ENCODE data around the gene CSHL1. TPM values are rescaled to one million over a fixed set of nuclear protein-coding genes. Genes with fewer than 3 reads are reported as not detected.
A peak's percentile ranks its signal among the peaks of the same experiment; 100 is the strongest.

The CSHL1 gene
- total RNA-seq, 1 experiment from 2014 or later: not detected

- H3K27me3 ChIP-seq (ENCODE audit: control insufficient read depth, insufficient read depth, low read length): no peaks in the 10 kb centered on the region
- DNase-seq: no peak
- no peak overlapping the region for H3K4me3 ChIP-seq (ENCODE audit: insufficient read depth, low read depth, low read length)
- H3K36me3 ChIP-seq (replicated peaks; ENCODE audit: control insufficient read depth, insufficient read depth, low read length): no peaks in the 10 kb centered on the region
Measured at GRCh38 chr17:63945784-63946439, 34.9 kb upstream of the CSHL1 start.

GRCh38 chr17:63944736-63945499 is 33.9 kb upstream of the CSHL1 start:
- no peak for DNase-seq
- no peaks in the 10 kb centered on the region for H3K27me3 ChIP-seq (ENCODE audit: control insufficient read depth, insufficient read depth, low read length)

GRCh38 chr17:63943745-63944144 is 32.7 kb upstream of the CSHL1 start:
- Histone ChIP-seq H3K4me3 (ENCODE audit: insufficient read depth, low read depth, low read length) (no peak overlapping the region), H3K27me3 (ENCODE audit: control insufficient read depth, insufficient read depth, low read length) (no peaks in the 10 kb centered on the region), H3K36me3 (replicated peaks; ENCODE audit: control insufficient read depth, insufficient read depth, low read length) (no peaks in the 10 kb centered on the region)
- DNase-seq: peak; percentile 81

More at GRCh38 chr17:63944736-63945499, 33.9 kb upstream of the CSHL1 start:
- no peak overlapping the region for H3K4me3 ChIP-seq (ENCODE audit: insufficient read depth, low read depth, low read length)
- H3K36me3 ChIP-seq (replicated peaks; ENCODE audit: control insufficient read depth, insufficient read depth, low read length): no peaks in the 10 kb centered on the region

DNA sequence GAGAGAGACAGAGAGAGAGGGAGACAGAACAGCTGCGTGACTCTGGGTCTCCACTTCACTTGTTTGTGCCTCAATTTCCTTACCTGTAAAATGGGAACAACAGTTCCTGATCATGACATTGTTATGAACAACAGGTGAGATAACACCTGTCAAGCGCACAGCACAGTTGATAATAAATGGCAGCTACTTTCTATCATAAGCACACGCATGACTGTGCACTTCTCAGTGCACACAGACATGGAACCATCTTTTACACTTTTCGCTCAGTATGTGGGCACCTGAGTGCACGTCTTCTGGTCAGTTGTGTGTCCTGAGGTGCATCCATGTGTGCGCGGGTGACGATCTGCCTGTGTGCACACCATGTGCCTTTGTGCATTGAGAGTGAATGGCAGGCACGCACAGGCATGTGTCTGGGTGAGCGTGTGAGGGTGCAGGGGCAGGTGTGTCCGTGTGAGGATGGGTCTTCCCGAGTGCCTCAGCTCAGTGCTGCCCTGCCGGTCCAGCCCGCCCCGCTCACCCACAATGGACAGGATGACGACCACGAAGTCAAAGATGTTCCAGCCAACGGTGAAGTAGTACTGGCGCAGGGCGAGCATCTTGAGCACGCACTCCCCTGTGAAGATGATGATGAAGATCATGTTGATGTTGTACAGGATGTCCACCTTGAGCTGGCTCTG is 31.4 kb upstream of the CSHL1 start:
- Histone ChIP-seq H3K27me3 (ENCODE audit: control insufficient read depth, insufficient read depth, low read length) (no peaks in the 10 kb centered on the region), H3K36me3 (replicated peaks; ENCODE audit: control insufficient read depth, insufficient read depth, low read length) (no peaks in the 10 kb centered on the region), H3K4me3 (ENCODE audit: insufficient read depth, low read depth, low read length) (no peak overlapping the region)
- no peak for DNase-seq

- no peak for DNase-seq
- H3K4me3 ChIP-seq (ENCODE audit: insufficient read depth, low read depth, low read length): no peak overlapping the region
- H3K27me3 ChIP-seq (ENCODE audit: control insufficient read depth, insufficient read depth, low read length): no peaks in the 10 kb centered on the region
- H3K36me3 ChIP-seq (replicated peaks; ENCODE audit: control insufficient read depth, insufficient read depth, low read length): no peaks in the 10 kb centered on the region
Measured at GRCh38 chr17:63941751-63942150, 30.7 kb upstream of the CSHL1 start.

- H3K36me3 ChIP-seq (replicated peaks; ENCODE audit: control insufficient read depth, insufficient read depth, low read length): no peaks in the 10 kb centered on the region
- DNase-seq: no peak
- H3K27me3 ChIP-seq (ENCODE audit: control insufficient read depth, insufficient read depth, low read length): no peaks in the 10 kb centered on the region
- no peak overlapping the region for H3K4me3 ChIP-seq (ENCODE audit: insufficient read depth, low read depth, low read length)
Measured at GRCh38 chr17:63941162-63941561, 30.1 kb upstream of the CSHL1 start.

DNA sequence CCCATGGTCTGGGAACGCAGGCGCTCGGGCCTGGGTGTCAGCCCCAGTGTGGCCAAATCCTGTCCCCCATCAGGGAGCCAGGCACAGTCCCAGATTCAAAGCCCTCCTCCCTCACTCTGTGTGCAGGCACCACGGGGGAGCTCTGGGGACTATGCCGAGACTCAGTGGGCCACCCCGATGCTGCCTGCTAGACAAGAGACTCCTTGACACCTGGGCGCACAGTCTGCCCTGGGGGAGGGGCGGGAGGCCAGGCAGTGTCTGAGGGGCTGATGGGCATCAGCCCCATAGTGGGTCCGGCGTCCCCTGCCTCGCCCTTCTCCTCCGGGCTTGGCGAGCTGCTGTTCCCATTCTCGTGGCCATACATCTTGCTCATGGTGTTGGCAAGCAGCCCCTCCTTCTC is 29.5 kb upstream of the CSHL1 start:
- DNase-seq: no peak
- H3K4me3 ChIP-seq (ENCODE audit: insufficient read depth, low read depth, low read length): no peak overlapping the region
- H3K27me3 ChIP-seq (ENCODE audit: control insufficient read depth, insufficient read depth, low read length): no peaks in the 10 kb centered on the region
- H3K36me3 ChIP-seq (replicated peaks; ENCODE audit: control insufficient read depth, insufficient read depth, low read length): no peaks in the 10 kb centered on the region

- H3K4me3 ChIP-seq (ENCODE audit: insufficient read depth, low read depth, low read length): no peak overlapping the region
- no peaks in the 10 kb centered on the region for H3K36me3 ChIP-seq (replicated peaks; ENCODE audit: control insufficient read depth, insufficient read depth, low read length)
- DNase-seq: no peak
- no peaks in the 10 kb centered on the region for H3K27me3 ChIP-seq (ENCODE audit: control insufficient read depth, insufficient read depth, low read length)
Measured at GRCh38 chr17:63939884-63940283, 28.8 kb upstream of the CSHL1 start.

- Histone ChIP-seq H3K27me3 (ENCODE audit: control insufficient read depth, insufficient read depth, low read length) (no peaks in the 10 kb centered on the region), H3K4me3 (ENCODE audit: insufficient read depth, low read depth, low read length) (no peak overlapping the region), H3K36me3 (replicated peaks; ENCODE audit: control insufficient read depth, insufficient read depth, low read length) (no peaks in the 10 kb centered on the region)
- no peak for DNase-seq
Measured at GRCh38 chr17:63939401-63939800, 28.3 kb upstream of the CSHL1 start.

GRCh38 chr17:63937920-63938319 is 26.9 kb upstream of the CSHL1 start:
- Histone ChIP-seq H3K4me3 (ENCODE audit: insufficient read depth, low read depth, low read length) (no peak overlapping the region), H3K27me3 (ENCODE audit: control insufficient read depth, insufficient read depth, low read length) (no peaks in the 10 kb centered on the region), H3K36me3 (replicated peaks; ENCODE audit: control insufficient read depth, insufficient read depth, low read length) (no peaks in the 10 kb centered on the region)
- no peak for DNase-seq

GRCh38 chr17:63937319-63937718 is 26.3 kb upstream of the CSHL1 start:
- Histone ChIP-seq H3K27me3 (ENCODE audit: control insufficient read depth, insufficient read depth, low read length) (no peaks in the 10 kb centered on the region), H3K36me3 (replicated peaks; ENCODE audit: control insufficient read depth, insufficient read depth, low read length) (no peaks in the 10 kb centered on the region), H3K4me3 (ENCODE audit: insufficient read depth, low read depth, low read length) (no peak overlapping the region)
- DNase-seq: peak; percentile 68

DNA sequence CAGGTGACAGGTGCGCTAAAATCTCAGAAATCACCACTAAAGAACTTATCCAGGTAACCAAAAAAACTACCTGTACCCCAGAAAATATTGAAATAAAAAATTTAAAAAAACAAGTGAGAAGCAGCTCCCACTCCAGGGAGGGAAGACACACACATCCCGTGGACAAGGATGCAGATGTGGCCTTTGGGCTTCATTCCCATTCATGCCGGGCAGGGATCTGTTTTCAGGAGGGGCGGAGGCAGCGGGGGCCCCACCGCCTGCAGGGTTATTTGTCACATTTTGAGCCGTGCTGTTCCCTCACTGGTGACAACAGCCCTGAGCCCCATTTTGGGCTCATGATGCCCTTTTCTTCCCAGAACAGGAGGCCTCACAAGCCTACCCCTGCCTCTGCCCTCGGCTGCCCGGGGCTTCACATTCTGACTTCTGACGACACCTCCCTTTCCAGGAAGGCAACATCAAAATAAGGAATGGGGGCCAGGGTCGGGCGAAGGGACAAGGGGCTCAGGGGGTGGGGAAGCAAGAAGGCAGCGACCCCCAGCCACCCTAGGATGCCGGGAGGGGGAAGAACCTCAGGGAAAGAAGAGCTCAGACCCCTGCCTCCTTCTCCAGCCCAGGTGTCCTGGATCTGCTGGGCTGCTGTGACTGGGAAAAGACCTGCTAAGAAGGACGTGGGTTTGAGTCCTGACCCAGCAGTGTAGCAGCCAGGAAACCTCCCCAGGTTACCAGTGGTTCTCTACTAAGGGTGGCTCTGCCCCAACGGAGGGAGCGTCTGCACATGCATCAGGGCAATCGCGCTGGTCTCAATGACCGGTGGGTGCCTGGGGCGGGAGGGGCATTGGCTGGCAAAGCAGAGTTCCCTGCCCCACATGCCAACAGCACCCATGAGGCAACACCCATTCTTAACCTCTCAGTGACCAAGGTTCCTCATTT is 23.4 kb upstream of the CSHL1 start:
- Histone ChIP-seq H3K36me3 (replicated peaks; ENCODE audit: control insufficient read depth, insufficient read depth, low read length) (no peaks in the 10 kb centered on the region), H3K27me3 (ENCODE audit: control insufficient read depth, insufficient read depth, low read length) (no peaks in the 10 kb centered on the region)

GRCh38 chr17:63933598-63933997 is 22.5 kb upstream of the CSHL1 start:
- H3K36me3 ChIP-seq (replicated peaks; ENCODE audit: control insufficient read depth, insufficient read depth, low read length): no peaks in the 10 kb centered on the region
- no peak for DNase-seq
- no peaks in the 10 kb centered on the region for H3K27me3 ChIP-seq (ENCODE audit: control insufficient read depth, insufficient read depth, low read length)
- no peak overlapping the region for H3K4me3 ChIP-seq (ENCODE audit: insufficient read depth, low read depth, low read length)

More for the DNA sequence above, 23.4 kb upstream of the CSHL1 start:
- DNase-seq: peak; percentile 51
- no peak overlapping the region for H3K4me3 ChIP-seq (ENCODE audit: insufficient read depth, low read depth, low read length)

- Histone ChIP-seq H3K36me3 (replicated peaks; ENCODE audit: control insufficient read depth, insufficient read depth, low read length) (no peaks in the 10 kb centered on the region), H3K4me3 (ENCODE audit: insufficient read depth, low read depth, low read length) (no peak overlapping the region), H3K27me3 (ENCODE audit: control insufficient read depth, insufficient read depth, low read length) (no peaks in the 10 kb centered on the region)
- no peak for DNase-seq
Measured at GRCh38 chr17:63932721-63933120, 21.7 kb upstream of the CSHL1 start.

All from H7 (cell line).